Right lobe of liver (tissue), 4 donors: ENCODE measurements around the gene PSMD2.

ENCODE experiments used
- POLR2A ChIP-seq: fragments of 450-650 bp; IDR thresholded peaks from one replicate; pipeline ENCODE4 v1.6.1; 2017; ENCODE audit warnings: antibody characterized with exemption, mild to moderate bottlenecking
- TF ChIP-seq, protein P1 (sequence below), 4 donors: fragments of 200-600 bp in 3 of 4; fragments of 450-650 bp in 1 of 4; IDR thresholded peaks; one replicate each; pipeline versions ENCODE4 v1.5.1 to v1.8.0; 2016 to 2022; ENCODE audit warnings: antibody characterized with exemption in 4 of 4, mild to moderate bottlenecking in 2 of 4
- donor health status: DM: no; HTN: no; CAD: no.
- donor health status: DM: no; HTN: no; CAD: no.
- donor health status: DM: no; HTN: yes; CAD: no.

DNA sequence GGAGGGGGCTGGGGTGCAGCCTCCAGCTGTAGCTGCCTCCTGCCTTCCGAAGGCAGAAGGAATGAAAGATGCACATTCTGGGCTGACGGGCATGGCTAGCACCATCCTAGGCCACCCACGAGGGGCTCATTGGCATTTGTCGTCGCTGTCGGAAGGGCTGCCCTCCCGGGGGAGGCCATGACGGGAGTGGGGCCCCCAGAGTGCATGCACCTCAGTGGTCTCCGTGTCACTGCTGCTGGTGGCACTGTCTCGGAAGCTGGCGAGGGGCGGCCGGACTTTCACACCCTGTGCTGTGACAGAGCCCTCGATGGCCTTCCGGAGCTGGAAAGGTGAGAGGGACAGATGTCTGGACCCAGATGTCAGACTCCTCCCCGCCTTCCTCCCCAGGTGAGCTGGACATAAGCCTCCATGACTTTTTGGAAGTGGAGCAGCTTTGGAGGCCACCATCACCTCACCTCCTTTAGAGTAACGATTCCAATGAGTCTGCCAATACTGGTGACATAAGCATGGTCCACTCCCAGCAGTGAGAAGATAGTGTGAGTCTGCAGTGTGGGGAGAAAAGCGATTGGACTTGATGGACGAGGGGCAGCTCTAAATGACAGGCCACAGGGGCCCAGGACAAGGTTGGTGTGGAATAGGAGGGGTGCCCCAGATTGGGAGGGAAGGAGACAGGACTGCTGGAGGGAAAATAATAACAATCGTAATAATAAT is 47.6 kb downstream of the PSMD2 start:
- TF ChIP-seq, protein P1, sequence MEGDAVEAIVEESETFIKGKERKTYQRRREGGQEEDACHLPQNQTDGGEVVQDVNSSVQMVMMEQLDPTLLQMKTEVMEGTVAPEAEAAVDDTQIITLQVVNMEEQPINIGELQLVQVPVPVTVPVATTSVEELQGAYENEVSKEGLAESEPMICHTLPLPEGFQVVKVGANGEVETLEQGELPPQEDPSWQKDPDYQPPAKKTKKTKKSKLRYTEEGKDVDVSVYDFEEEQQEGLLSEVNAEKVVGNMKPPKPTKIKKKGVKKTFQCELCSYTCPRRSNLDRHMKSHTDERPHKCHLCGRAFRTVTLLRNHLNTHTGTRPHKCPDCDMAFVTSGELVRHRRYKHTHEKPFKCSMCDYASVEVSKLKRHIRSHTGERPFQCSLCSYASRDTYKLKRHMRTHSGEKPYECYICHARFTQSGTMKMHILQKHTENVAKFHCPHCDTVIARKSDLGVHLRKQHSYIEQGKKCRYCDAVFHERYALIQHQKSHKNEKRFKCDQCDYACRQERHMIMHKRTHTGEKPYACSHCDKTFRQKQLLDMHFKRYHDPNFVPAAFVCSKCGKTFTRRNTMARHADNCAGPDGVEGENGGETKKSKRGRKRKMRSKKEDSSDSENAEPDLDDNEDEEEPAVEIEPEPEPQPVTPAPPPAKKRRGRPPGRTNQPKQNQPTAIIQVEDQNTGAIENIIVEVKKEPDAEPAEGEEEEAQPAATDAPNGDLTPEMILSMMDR (IDR thresholded peaks at IDR 0.05): no peak
- TF ChIP-seq POLR2A: no peak
